NK-92 (cell line): ENCODE data around the gene ITPR2.
"Not testable (repeated sequence)": the region's sequence is repeated elsewhere in the genome, so short reads cannot be mapped to it uniquely, and the experiment has no call there.

Experiments used
- DNase-seq: peaks from one replicate; lab custom pipeline; 2025; ENCODE audit not compliant: unreplicated experiment; lab: John Stamatoyannopoulos, UW

The ITPR2 gene

GRCh38 chr12:26791301-26791791 is 41.6 kb downstream of the ITPR2 start:
- no peak for DNase-seq

DNA sequence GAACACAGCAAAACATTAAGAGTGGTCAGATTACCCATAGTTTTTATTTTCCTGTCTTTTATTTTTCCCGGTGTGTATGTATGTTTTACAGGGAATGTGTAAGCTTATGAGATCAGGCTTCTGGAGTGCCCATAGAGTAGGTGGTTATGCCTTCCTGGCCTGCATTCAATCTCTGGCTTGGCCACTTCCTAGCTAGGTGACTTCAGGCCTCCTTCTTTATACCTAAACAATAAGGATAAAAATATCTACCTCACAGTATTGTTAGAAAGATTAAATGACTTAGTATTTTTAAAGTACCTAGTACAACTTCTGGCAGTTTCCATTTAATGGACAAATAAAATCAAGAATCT is 42.4 kb downstream of the ITPR2 start:
- no peak for DNase-seq

DNA sequence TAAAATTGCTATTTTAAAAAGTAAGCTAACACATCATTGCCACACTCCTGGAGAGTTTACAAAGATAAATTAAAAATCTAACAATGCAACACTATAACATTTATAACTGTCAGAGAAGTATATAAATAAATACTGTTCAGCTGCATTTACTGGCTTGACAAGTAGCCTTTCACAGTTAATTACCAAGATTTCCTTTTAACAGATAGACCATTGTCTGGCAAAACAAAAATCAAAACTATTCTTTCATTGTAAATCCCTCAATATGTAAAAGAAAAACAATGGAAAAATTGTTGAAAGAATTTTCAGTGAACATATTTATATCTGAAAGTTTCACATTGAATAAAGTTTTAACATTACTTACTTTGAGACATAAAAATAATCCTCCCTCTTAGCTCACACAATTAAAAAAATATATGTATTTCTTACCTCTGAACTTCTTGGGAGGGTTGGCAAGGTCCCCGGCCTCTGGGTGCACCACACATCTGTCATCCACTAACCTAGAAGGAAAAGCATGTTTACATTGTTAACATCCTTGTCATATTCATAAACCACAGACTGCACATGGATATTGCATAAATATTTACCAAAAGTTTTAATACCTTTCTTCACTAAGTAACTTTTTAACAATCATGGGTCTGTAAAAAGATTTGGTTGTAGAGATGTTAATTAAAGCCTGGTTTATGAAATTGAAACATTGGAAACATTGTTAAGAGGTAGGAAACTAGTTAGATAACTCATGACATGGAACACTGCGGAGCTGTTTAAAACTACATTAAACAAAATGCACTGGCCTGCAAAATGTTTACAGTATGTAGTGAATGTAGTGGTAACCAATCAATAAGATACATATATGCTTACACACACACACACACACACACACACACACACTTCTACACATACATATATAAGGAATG is 43.0 kb downstream of the ITPR2 start:
- DNase-seq = no peak

GRCh38 chr12:26786865-26787514 is 46.0 kb downstream of the ITPR2 start:
- no peak for DNase-seq

DNA sequence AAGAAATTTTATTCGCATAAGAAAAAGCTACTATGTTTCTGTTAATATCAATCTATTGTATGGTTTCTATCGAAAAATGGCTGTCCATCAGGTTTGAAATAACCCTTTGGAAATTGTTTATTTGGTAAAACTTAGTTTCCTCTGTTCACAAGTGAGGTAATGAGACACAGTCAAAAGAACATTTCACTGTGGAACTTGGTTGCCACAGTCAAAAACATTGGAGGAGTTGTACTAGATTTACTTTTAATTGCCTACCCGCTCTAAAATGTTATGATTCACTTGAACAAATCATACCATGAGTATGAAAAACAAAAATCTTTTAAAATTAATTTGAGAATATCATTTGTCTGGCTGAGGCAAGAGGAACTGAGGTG is 46.5 kb downstream of the ITPR2 start:
- DNase-seq = no peak

DNA sequence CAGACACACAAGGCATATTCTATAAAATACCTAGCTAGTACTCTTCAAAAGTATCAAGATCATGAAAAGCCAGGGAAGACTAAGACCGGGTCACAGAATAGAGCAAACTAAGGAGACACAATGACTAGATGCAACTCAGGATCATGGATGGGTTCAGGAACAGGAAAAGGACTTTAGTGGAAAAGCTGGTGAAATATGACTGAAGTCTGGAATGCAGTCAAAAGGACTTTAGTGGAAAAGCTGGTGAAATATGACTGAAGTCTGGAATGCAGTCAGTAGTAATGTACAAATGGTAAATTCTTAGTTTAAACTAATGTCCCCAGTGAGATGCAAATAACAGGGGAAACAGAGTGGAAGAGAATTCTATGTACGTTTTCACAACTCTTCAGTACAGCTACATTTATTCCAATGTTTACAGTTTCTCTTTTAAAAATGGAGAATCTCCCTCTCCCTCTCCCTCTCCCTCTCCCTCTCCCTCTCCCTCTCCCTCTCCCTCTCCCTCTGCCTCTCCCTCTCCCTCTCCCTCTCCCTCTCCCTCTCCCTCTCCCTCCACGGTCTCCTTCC is 49.1 kb downstream of the ITPR2 start:
- DNase-seq = not testable (repeated sequence)

DNA sequence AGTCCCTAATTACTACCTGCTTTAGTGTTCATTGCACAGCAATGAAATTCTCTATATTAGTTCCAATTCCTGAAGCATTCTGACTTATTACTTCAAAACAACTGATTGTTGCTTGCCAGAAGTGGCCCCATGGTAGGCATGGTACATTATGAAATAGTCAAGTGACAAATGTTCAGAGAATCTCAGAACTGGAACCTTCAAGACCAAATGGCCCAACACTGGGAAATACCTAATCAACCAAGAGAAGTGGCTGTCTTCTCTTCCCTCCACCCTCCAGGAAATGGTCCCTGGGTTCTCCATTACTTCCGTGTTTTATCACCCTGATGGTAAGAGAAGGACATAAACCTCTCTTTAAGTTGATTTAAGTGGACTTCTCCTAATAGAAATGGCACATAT is 49.9 kb downstream of the ITPR2 start:
- no peak for DNase-seq

DNA sequence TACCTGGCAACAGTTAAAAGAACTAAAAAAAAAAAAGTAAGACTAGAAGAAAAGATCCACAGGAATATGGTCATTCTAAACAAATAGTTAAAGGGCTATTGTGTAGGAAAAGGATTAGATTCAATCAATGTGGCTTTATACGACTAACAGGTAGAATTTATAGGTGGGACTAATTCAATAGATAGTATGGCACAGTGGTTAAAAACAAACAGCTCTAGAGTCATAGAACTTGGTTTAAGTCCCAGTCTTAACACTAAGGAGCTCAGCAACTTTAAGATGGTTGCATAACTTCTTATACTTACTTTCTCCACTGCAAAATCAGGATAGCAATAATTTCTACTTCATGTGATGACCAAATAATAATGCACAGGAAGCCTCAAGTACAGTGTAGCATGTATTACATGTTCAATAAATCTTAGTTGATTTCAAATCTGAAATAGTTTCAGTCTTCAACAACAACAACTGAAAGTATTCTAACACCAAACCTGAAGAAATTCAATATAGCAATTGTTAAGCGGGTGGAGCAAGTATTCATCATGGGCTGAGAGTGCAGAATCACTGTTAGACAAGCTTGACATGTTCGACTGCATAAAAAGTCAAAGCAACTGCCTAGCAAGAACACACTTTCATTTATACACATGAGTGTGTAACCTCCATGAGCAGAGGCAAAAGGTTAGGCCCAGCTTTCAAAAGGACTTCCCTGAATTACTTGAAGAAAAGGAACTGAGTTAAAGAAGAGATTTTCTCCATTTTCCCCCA is 50.4 kb downstream of the ITPR2 start:
- DNase-seq = no peak

DNA sequence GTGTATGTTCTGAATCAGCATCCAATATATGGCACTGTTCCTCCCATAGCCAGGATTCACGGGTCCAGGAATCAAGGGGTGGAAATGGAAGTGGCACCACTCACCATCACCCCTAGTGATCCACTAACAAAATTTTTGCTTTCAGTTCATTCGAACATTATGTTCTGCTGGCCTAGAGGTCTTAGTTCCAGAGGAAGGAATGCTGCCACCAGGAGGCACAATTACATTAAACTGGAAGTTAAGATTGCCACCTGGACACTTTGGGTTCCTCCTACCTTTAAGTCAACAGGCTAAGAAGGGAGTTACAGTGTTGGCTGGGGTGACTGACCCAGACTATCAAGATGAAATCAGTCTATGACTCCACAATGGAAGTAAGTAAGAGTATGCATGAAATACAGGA is 52.3 kb downstream of the ITPR2 start:
- DNase-seq = not testable (repeated sequence)

DNA sequence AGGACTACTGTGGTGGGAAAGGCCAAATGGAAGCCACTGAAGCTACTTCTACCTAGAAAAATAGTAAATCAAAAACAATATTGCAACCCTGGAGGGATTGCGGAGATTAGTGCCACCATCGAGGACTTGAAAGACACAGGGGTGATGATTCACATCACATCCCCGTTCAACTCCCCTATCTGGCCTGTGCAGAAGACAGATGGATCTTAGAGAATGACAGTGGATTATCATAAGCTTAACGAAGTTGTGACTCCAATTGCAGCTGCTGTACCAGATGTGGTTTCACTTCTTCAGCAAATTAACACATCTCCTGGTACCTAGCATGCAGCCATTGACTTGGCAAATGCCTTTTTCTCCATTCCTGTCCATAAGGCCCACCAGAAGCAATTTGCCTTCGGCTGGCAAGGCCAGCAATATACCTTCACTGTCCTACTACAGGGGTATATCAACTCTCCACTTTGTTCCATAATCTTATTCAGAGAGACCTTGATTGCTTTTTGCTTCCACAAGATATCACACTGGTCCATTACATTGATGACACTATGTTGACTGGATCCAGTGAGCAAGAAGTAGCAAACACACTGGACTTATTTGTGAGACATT is 54.7 kb downstream of the ITPR2 start:
- DNase-seq = not testable (repeated sequence)

GRCh38 chr12:26777236-26777635 is 55.8 kb downstream of the ITPR2 start:
- no peak for DNase-seq

DNA sequence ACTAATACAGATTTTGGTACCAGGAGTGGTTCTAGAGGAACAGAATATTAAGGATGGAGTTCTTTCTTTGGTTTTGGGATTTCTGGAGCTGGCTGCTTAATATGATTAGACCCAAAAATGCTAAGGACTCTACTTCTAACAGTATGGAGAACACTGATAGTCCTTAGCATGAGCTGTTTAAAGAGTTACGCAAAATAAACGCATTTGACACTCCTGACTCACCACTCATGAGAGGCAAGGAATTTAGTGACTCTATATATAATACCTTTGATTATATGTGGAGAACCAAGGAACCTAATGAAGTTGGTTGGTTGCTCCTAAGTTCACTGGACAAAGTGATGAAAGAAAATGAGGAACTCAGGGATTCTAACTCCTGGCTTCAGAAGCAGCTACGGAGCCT is 57.0 kb downstream of the ITPR2 start:
- not testable (repeated sequence) for DNase-seq

DNA sequence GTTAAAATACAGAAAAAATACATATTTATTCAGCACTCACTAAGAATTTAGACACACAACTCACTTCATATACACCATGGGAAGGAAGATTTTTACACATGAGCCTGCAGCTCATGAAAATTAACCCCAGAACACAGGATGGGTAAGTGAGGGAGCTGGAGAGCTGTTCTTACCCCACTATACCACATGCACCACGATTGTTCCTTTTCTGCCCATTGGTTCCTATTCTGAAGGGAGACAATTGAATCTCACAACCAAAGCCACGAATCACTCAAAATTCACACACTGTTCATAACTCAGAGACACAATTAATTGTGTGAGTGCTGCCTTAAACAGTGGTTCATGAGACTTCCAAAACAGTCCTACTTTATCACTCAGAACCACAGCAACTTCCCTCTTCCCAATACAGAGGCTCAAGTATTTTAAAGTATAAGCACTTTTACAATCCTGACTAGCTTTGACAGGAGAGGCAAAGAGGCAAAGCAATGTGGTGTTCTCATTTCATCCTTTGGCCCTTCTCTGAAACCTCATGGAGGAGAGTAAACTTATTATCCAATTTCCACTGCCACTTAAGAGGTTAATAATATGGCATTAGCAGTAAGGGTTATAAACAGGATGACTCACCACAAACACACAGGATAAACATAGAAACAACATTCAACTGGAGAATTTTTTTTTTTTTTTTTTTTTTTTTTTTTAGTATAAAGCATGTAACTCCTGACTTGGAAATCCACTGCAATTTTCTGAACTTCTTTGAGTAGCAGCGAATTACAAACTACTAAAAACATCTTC is 59.5 kb downstream of the ITPR2 start:
- DNase-seq = no peak

GRCh38 chr12:26771861-26772260 is 61.1 kb downstream of the ITPR2 start:
- DNase-seq = no peak

- no peak for DNase-seq
These were observed 62.5 kb downstream of the ITPR2 start for GRCh38 chr12:26770239-26771070.

DNA sequence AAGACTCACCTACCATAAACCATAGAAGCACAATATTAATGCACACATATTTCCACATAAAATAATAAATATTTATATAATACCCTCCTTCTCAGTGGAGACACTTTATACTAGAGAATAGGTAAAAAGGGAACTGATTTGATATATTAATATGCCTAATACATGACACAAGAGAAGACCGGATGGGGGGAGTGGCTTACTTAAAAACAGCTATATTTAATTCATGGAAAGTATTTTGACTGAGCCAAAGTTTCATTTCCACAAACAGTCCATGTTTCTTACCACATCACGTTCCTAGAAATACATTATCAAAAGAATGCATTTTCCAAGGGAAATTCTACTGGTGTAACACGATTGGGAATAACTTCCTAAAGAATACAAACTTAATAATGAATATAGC is 63.4 kb downstream of the ITPR2 start:
- no peak for DNase-seq

DNA sequence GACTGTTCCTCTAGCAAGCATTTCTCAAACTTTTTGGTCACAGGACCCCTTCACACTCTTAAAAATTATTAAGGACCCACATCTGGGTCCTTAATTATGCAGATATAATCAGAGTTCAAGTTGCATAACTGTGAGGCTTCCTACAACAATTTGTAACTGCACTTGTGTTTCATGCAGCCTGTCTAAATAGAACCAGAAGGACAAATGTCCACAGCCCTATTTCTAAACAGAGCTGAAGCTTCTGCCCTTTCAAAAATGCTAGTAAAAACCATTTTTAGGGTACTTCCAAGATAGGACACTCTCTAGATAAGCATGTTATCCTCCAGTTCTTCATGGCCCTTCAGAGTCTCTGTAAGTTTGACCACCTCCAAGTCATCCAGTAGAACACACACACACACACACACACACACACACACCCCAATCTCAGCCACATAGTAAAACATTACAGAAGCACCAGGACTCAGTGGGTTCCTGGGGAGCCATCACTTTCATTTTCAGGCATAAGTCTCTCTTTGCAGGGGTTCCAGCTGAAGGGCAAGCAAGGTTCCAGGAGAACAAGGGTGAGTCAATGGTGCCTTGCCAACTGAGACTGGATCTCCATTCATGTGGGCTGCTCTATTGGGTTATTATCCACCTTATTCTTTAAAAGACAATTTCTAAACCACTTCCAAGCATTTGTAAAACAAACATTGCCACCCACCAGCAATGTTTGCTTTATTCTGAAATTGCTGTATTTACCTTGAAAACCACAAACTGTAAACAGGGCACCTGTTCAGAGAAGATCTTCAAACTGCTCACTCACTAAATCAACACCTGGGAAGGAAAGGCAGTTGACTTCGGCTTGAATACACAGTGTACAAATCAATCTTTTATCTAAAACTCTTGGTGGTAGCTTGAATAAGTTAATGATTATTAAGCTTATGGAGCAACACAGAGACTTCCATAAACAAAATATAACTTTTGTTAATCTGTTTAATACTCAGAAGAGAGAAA is 64.1 kb downstream of the ITPR2 start:
- no peak for DNase-seq

GRCh38 chr12:26767865-26768264 is 65.1 kb downstream of the ITPR2 start:
- no peak for DNase-seq
